Stimulated activated CD8-positive, alpha-beta memory T cell treated with anti-CD3 and anti-CD28 coated beads, Interleukin-2, amount 100 ng/mL, for 1 hour (primary cell): ENCODE results near the gene HHATL.

Experiments used
- DNase-seq, 2 donors: peaks; one replicate each; pipeline ENCODE4 v3.0.0-alpha.2; 2020; ENCODE audit warnings: low read depth in 2 of 2

The HHATL gene, protein sequence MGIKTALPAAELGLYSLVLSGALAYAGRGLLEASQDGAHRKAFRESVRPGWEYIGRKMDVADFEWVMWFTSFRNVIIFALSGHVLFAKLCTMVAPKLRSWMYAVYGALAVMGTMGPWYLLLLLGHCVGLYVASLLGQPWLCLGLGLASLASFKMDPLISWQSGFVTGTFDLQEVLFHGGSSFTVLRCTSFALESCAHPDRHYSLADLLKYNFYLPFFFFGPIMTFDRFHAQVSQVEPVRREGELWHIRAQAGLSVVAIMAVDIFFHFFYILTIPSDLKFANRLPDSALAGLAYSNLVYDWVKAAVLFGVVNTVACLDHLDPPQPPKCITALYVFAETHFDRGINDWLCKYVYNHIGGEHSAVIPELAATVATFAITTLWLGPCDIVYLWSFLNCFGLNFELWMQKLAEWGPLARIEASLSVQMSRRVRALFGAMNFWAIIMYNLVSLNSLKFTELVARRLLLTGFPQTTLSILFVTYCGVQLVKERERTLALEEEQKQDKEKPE

DNA sequence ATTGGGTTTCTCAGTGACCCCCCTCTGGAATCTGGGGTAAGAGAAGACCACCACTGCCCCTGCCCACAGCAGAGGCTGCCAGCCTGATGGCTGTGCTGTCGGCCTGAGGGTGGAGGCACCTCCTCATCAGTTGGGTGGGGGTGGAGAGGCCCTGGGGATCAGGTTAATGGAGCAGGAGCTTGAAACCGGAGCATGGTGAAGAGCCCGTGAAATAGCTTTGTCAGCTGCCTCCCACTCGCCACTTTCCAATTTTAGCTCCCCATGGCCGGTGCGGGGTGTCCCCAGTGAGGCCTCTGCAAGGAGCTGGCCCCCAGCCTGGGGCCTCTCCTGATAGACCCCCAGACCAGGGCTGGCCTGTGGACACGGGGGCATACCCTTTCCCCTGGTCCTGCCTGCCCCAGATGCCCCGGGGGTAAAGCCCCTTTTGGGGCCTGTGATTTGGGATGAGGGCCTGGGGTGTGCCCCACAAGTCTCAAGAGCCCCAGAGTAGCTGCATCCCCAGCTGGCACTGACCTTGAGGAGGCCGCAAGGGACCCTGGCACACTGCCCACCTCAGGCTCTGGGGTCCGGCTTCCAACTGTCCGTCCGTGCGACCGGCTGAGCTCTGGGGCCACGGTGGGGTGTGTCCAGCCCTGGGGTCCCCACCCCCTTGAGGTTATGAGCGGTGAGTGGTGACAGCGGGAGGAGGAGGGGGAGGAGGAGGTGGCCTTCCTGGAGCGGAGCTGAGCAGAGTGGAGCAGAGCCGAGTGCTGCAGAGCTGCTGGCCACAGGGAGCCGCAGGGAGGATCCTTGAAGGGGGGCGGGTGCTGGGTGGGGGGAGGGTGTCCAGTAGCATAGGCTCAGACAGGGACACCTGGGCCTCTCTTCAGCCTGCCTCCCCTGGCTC is at the start of gene HHATL:
Gene HHATL (minus strand): TSS at position 733 of the 886 bp plus-strand sequence. CDS start 1,972 bp downstream, outside the sequence.
- no peak for DNase-seq

DNA sequence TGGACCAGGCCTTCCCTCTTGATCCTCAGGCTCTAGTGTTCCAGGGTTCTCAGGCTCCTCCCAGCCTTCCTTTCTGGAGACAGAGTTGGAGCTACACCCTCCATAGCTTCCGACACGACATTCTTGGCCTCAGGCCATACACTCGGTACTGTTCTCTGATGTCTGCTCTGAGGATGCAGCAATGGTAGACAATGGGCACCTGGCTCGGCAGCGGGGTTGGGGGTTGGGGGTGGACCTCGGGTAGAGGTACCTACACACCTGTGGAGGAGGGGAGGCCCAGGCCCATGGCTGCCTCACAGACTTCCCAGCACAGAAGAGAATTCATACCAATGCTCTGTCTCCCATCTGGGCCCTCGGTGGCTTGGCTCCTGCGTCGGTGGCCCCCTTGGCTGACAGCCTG is 49.0 kb upstream of the HHATL start:
- no peak for DNase-seq

DNA sequence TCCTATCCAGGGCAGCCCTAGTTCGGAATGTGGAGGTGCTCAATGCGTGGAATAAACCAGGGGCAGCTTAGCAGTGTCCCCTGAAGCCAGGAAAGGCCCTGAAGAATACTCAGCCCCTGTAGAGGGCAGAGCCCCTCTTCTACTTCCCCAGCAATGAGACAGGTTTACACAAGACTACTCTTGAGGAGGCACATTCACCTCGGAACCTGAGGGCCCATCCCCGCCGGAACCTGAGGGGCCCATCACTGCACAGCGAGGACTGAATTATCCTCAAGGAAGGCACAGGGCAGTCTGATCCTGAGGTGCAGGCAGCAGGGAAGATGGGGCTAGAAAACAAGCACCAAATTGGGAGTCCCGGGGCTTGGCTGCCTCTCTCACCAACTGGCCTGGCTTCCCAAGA is 48.2 kb upstream of the HHATL start:
- no peak for DNase-seq

DNA sequence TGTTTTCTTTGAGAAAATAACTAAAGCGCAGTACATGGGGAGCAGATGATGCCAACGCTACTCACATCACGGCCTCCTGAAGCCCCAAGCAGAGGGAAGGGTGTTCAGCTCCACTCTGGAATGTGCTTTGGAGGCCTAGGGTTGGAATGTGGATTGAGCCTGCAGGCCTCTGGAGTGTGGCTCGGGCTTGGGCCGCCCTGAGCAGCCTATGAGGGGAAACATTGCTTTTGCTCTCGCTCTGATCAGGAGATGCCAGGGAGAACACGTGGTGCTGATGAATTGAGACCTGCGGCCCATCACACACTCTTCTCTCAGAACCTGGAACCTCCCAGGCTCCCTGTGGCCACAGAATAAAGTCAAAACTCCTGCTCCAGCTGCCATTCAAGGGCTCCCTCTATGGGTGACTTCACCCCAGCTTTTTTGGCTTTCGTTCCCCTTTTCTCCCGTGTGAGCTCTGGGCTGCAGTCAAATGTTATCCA is 47.2 kb upstream of the HHATL start:
- DNase-seq: no peak

DNA sequence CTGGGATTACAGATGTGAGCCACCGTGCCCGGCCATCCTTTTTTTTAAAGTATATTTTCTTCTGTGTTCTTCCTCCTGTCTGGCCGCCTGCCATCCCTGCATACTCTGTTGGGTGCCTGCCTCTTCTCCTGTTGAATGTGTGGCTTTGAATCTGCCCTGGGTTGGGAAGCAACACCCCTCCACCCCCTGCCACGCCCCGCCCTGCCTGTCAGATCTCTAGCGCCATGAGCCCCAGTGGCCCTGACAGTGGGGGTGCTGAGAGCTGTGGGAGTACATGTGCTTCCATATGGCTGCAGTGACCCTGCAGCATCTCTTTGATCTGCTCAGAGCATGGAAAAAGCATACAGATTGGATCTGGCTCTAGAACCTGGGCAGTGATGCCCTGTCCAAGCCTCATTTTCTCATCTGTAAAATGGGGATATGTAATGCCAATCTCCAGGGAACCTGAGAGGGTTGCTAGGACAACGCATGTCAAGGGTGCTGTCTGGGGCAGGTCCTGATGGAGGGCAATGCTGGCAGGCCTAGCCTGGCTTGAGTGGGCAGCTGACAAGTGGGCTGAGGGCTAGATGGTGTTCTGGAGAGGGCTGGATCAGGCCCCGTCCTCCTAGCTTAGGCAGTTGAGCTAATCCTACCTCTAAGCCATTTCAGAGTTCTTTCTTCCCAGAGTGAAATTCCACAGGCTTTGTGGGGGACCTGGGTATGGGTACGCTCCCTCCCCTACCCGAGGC is 46.6 kb upstream of the HHATL start:
- no peak for DNase-seq

DNA sequence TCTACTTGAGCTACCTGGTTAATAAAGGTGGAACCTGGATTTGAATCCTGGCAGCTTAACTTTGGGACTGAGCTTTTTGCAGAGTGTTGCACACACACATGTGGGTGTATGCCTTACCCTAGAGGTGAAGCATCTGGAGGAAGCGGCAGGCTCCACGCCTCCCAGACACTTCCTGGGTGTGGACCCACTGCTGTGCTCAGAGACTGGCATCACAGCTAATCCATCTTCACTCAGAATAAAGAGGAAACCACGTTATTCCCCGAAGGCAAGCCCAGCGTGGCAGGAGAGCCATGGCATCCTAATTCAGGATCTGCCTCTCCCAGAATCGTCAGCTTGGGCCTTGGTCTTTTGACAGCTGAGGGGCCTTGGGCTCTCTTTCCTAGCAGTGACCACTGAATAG is 45.0 kb upstream of the HHATL start:
- DNase-seq: no peak

DNA sequence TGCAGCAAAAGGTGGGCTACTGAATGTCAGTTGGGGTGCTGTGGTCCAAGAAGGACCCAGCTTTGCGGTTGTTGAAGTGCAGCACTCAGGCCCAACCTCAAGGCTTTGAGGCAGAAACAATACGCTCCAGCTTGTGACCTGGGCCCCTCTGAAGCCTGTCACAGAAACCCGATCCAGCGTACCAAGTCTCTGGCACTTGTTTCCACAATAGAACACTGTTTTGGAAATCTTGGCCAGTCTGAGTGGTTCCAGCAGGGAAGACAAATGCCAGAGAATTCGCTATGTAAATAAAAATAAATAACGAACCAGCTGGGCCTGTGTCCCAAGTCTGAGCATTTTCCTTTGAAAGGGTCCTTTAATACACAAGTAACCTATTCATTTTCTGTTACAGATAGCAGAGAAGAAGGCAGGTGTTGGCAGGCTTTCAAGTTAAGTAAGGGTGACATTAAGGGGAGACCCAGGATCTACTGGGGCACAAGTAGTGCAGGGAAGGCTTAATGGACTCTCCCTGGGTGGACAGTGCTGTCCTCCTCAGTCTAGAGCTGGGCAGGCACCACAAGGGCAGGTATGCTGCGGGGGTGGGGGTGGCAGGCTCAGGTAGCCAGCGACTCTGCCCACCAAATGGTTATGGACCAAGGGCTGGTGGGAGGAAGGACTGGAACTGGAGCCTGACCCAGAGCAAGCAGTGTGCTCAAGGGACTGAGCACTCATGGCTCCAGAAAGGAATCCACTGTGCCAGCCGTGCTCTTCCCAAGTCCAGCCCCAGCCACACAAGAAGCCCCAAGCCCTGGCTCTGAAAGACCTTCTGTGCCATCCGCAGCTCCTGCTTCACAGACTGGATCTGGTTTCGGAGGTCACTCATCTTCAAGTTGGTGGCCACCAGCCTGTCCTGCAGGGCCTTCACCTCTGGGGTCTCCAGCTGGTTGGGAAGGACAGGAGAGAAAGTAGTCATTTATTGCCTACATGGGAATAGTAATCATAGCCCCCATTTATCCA is 44.2 kb upstream of the HHATL start:
- no peak for DNase-seq

DNA sequence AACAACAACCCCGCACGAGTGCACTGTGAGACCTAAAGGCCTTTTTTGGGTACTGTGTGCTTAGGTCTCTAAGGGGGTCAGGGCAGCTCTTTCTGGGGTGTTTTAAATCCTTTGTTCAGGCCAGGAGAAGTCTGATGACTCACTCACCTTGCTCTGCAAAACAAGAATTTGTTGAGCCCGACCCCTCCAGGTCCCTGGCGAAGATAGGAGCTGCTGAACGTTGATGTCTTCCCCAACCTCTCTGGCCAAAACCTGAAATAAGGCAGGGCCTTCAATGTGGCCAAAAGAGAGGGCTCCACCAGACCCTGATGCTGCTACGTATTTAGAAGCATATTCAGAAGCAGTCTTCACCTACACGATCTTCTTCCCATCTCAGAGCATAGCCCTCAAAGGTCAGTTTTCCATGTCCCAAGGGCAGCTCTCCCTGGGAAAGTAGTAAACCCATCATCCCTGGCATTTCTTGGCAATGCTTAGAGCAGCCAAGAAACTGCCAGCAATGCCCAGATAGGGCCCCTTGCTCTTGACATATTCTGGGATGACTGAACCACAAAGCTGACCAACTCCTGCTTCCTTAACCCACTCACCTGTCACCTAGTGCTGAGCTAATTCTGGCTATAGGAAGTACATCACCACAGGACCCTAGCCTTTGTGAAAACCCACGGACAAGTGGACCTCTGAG is 43.3 kb upstream of the HHATL start:
- DNase-seq: no peak

DNA sequence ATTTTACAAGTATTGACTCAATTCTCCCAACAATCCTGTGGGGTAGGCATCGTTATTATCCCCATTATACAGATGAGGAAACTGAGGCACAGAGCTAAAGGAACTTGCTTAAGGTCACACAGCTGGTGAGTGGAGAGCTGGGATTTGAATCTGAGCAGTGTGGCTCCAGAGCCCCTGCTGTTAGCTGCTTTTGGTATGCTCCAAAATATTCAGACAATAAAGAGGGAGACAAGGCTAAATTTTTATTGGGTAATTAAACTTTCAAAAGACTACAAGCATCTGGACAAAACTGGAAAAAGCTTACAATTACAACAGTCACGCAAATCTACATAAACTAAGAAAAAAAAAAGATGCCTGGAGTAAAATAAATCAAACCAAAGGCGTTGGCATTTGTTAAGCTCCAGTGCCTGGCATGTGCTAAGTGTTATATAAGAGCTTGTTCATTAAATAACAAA is 42.7 kb upstream of the HHATL start:
- no peak for DNase-seq

DNA sequence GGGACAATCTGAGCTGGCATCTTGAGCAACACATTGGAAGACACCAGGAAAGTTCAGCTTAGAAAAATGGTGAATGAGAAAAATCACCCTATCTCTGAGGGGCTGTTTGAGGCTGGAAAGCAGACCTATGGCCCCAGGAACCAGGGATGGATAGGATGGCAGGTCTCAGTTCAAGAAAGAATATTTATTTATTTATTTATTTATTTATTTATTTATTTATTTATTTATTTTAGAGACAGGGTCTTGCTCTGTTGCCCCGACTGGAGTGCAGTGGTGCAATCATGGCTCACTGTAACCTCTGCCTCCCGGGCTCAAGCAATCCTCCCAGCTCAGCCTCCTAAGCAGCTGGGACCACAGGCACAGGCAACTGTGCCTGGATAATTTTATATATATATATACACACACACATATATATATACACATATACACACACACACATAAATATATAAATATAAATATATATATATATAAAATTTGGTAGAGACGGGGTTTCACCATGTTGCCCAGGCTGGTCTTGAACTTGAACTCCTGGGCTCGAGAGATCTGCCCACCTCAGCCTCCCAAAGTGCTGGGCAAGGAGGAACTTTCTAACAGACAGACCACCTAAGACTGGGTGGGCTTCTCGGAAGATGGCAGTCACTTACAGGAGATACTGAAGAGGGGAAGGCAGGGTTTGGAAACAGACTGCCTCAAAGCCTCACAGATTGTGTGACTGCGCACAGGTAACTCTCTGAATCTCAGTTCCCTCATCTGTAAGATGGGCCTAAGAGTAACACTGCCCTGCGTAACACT is 40.8 kb upstream of the HHATL start:
- no peak for DNase-seq

DNA sequence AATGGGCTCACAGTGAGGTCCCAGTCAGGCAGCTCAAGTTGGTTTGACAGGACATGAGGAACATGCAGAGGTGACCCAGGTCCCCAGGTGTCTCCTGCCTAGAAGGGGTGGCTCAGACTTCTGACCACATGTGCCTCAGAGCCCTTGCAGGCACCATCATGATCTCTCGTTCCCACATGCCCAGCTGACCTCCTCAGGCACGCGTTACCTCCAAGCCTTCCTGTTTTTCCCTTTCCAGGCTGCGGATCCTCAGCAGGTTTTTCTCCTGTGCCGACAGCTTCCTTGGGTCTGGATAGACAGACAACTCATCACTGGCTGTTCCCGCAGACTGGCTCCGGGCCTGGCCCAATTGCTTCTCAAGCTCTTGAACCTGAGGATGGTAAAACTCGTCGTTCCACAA is 40.1 kb upstream of the HHATL start:
- no peak for DNase-seq

DNA sequence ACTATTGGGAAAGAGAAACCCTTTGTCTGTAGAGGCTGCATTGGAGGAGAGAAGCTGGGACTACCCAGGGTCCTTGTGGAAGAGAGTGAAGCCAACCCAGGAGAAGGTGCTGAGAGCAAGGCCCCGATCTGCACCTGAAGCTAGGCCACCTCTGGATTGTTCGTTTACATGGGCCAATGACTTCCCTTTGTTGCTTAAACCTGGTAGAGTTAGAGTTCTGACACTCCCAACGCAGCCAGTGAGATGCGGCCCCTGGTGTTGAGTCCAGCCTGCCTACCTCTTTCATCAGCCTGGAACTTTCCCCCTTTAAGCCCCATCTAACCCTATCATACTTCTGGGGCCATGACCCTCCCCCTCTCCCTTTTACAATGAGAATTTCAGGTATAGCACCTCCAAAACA is 39.7 kb upstream of the HHATL start:
- no peak for DNase-seq

DNA sequence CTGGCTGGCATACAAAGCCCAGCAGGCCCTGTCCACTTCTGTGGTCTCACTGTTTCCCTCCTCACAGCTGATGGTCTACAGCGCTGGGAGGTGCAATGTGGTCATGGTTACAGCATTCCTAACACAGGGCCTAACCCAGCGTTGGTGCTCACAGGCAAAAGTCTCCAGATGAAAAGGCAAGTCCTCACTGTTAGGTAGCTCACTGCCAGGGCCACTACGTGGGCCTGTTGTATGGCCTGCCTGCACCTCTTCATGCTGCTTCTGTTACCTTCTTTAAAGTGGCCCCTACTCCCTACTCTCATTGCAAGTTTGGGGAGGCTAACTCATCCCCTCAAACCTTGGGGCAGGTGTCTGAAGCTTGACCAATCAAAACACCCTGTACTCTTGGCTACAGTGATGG is 39.2 kb upstream of the HHATL start:
- DNase-seq: no peak

DNA sequence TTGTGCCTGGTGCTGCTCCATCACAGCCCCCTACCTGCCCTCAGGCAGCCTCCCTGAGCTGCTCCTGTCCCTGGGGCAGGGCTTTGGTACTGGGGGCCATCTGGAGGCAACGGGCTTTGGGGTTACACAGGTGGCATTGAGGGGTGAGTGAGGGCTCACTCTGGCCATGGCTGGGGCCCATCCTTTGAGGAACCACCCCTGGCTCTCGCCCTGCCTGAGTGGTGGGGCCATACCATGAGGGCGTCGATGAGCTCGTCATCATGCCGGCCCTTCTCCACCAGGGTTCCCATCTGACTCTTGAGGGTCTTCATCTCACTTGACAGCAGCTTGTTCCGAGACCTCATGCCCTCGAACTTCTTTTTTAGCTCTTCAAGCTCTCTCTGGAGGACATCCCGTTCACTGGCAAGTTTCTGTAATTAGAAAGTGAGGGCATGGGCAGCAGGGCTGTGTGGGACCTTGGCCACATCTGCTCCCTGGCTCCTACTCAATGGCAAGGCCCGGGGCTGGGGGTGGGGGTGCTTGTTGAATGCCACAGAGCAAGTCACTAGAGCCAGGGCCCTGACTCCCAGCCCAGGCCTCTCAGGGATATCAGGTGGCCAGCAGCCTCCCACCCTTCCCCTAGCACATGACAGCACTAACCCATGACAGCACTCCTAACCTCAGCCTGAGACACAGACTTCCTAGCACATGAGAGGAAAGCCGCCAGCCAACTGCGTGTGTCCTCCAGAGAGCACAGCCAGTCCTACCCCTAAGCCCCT is 37.0 kb upstream of the HHATL start:
- no peak for DNase-seq

DNA sequence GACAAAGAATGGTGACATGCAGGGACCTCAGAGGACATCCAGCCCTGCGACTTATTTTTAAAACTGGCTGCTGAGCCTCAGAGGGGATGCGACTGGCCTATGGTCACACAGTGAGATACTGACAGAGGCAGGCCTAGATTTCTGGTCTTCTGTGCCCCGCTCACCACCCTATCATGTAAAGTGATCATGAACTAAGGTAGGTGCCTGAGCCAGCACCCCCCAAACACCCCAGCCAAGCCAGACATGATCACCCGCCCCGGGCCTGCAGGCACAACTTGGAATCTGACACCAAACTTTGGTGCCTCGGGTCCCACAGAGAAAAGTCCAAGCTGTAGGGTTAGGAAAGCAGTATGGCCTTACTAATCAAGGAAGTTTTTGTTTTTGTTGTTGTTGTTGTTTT is 33.9 kb upstream of the HHATL start:
- no peak for DNase-seq

DNA sequence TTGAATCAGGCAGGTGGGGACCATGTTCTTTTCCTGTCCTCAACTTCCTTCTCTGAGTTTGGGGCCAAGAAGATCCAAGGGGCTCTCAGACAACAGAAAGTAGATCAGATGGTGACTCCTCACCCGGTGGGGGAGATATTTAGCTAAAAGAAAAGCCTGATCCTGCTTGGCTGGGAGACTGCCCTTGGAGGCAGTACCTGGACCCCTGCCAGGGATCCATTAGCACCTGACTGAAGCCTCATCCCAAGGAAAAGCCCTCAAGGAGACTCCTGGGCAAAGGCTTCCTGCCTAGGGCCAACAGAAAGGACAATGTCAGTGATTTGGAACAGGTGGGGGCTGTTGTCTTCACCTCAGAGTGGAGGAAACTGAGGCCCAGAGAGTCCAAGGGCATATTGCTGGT is 33.5 kb upstream of the HHATL start:
- no peak for DNase-seq

DNA sequence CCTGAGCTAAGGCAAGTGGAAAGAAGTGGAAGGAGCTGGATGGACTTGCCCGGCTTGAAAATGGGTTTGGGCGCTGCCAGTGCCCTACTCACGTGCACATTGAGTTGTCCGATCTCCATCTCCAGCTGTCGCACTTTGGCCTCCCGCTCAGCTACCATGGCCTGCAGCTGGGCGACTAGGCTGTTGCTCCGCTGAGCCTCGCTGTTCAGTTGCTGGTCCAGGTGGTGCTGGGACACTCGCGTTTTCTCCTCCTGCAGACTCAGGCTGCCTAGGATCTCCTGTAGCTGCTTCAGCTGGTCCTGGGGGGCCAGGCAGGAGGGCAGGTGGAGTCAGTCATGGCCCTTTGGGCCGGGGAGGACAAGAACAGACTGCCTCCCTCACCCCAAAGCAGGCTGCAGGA is 33.0 kb upstream of the HHATL start:
- no peak for DNase-seq

DNA sequence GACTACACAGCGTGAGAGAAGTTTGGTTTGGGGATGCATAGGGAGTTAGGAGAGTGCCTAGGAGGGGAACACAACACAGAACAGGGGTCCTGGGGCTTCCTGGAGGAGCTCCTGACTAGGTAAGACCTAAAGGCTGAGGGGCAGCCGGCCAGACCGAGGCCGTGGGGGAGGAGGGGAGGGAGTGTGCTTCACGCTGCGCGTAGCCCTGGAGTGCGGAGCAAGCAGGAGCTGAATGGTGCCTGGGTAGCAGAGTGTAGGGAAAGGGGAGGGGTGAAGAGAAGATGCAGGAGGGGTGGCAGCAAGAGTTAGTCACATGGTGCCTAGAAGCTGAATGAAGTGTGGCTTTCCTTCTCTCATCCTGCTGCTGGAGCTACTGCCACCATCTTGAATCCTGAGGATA is 32.4 kb upstream of the HHATL start:
- no peak for DNase-seq
